IPS-18a (cell line): ENCODE results near the gene LYZL6.

Experiments
- H3K27ac ChIP-seq: one replicate; pipeline ENCODE4 v1.5.1; 2013; ENCODE audit warnings: low read length
- H3K27me3 ChIP-seq: one replicate; pipeline ENCODE4 v1.6.1; 2013; ENCODE audit warnings: mild to moderate bottlenecking, low read length; ENCODE audit not compliant: control insufficient read depth, insufficient read depth
- H3K36me3 ChIP-seq: one replicate; pipeline ENCODE4 v1.6.1; 2013; ENCODE audit warnings: low read depth, low read length; ENCODE audit not compliant: control insufficient read depth
- H3K4me1 ChIP-seq: one replicate; pipeline ENCODE4 v1.6.1; 2013; ENCODE audit warnings: low read depth, low read length; ENCODE audit not compliant: control insufficient read depth
- H3K4me3 ChIP-seq: one replicate; pipeline ENCODE4 v1.5.1; 2013; ENCODE audit warnings: low read length
- H3K9ac ChIP-seq: one replicate; pipeline ENCODE4 v1.6.1; 2013; ENCODE audit warnings: mild to moderate bottlenecking, low read length, moderate library complexity
- H3K9me3 ChIP-seq: one replicate; pipeline ENCODE4 v1.6.1; 2013; ENCODE audit warnings: low read depth, low read length; ENCODE audit not compliant: control insufficient read depth

LYZL6 gene

GRCh38 chr17:35943537-35943936, at the start of gene LYZL6:
TSS of gene LYZL6 (minus strand) at chr17:35943713. CDS start at chr17:35939356, 4,357 bp downstream.
- Histone ChIP-seq H3K9ac (no peak within 1 kb of the TSS), H3K27me3 (no peaks in the 10 kb centered on the region), H3K9me3 (no peaks in the 10 kb centered on the region), H3K4me3 (no peak within 1 kb of the TSS), H3K4me1 (no peaks in the 10 kb centered on the region), H3K36me3 (no peaks in the 10 kb centered on the region), H3K27ac (no peak within 1 kb of the TSS)

GRCh38 chr17:35991075-35991474, 47.6 kb upstream of the LYZL6 start:
- H3K9me3 ChIP-seq: no peaks in the 10 kb centered on the region
- H3K27ac ChIP-seq: no peak overlapping the region
- no peaks in the 10 kb centered on the region for H3K27me3 ChIP-seq

GRCh38 chr17:35988164-35988563, 44.7 kb upstream of the LYZL6 start:
- H3K27me3 ChIP-seq: no peaks in the 10 kb centered on the region

More at GRCh38 chr17:35991075-35991474, 47.6 kb upstream of the LYZL6 start:
- H3K9ac ChIP-seq: no peak overlapping the region
- H3K4me3 ChIP-seq: no peak overlapping the region
- H3K36me3 ChIP-seq: no peaks in the 10 kb centered on the region
- no peaks in the 10 kb centered on the region for H3K4me1 ChIP-seq

GRCh38 chr17:35986643-35987042, 43.1 kb upstream of the LYZL6 start, which contains the start of gene CCL14:
TSS of gene CCL14 (minus strand) at chr17:35986729. CDS start at chr17:35986649, 80 bp downstream.
- Histone ChIP-seq H3K9me3 (no peaks in the 10 kb centered on the region), H3K27ac (no peak within 1 kb of the TSS), H3K9ac (no peak within 1 kb of the TSS), H3K27me3 (no peaks in the 10 kb centered on the region), H3K4me1 (no peaks in the 10 kb centered on the region), H3K4me3 (no peak within 1 kb of the TSS), H3K36me3 (no peaks in the 10 kb centered on the region)

More at GRCh38 chr17:35988164-35988563, 44.7 kb upstream of the LYZL6 start:
- no peak overlapping the region for H3K9ac ChIP-seq
- H3K4me1 ChIP-seq: no peaks in the 10 kb centered on the region
- H3K9me3 ChIP-seq: no peaks in the 10 kb centered on the region
- H3K36me3 ChIP-seq: no peaks in the 10 kb centered on the region
- no peak overlapping the region for H3K4me3 ChIP-seq
- no peak overlapping the region for H3K27ac ChIP-seq

- Histone ChIP-seq H3K4me1 (no peaks in the 10 kb centered on the region), H3K9me3 (no peaks in the 10 kb centered on the region), H3K27me3 (no peaks in the 10 kb centered on the region), H3K4me3 (no peak overlapping the region), H3K27ac (no peak overlapping the region), H3K36me3 (no peaks in the 10 kb centered on the region), H3K9ac (no peak overlapping the region)
These were observed 40.6 kb upstream of the LYZL6 start for GRCh38 chr17:35984140-35984539.

GRCh38 chr17:35982409-35983191, 39.1 kb upstream of the LYZL6 start:
- Histone ChIP-seq H3K4me1 (no peaks in the 10 kb centered on the region), H3K27me3 (no peaks in the 10 kb centered on the region)

GRCh38 chr17:35981908-35982330, 38.4 kb upstream of the LYZL6 start:
- H3K9me3 ChIP-seq: no peaks in the 10 kb centered on the region
- no peak overlapping the region for H3K4me3 ChIP-seq
- no peaks in the 10 kb centered on the region for H3K36me3 ChIP-seq
- no peaks in the 10 kb centered on the region for H3K4me1 ChIP-seq
- H3K9ac ChIP-seq: no peak overlapping the region
- no peak overlapping the region for H3K27ac ChIP-seq
- no peaks in the 10 kb centered on the region for H3K27me3 ChIP-seq

More at GRCh38 chr17:35982409-35983191, 39.1 kb upstream of the LYZL6 start:
- no peak overlapping the region for H3K4me3 ChIP-seq
- H3K9ac ChIP-seq: no peak overlapping the region
- H3K36me3 ChIP-seq: no peaks in the 10 kb centered on the region
- no peak overlapping the region for H3K27ac ChIP-seq
- H3K9me3 ChIP-seq: no peaks in the 10 kb centered on the region

- H3K4me1 ChIP-seq: no peaks in the 10 kb centered on the region
- H3K36me3 ChIP-seq: no peaks in the 10 kb centered on the region
- no peaks in the 10 kb centered on the region for H3K27me3 ChIP-seq
- no peak within 1 kb of the TSS for H3K4me3 ChIP-seq
- no peak within 1 kb of the TSS for H3K9ac ChIP-seq
- H3K9me3 ChIP-seq: no peaks in the 10 kb centered on the region
- no peak within 1 kb of the TSS for H3K27ac ChIP-seq
These were observed 37.7 kb upstream of the LYZL6 start, which contains the start of gene CCL16 for GRCh38 chr17:35981246-35981645. TSS of gene CCL16 (minus strand) at chr17:35981497. CDS start at chr17:35981420, 77 bp downstream.

GRCh38 chr17:35978346-35978745, 34.8 kb upstream of the LYZL6 start:
- Histone ChIP-seq H3K36me3 (no peaks in the 10 kb centered on the region), H3K27ac (no peak overlapping the region), H3K9ac (no peak overlapping the region), H3K27me3 (no peaks in the 10 kb centered on the region), H3K4me3 (no peak overlapping the region), H3K4me1 (no peaks in the 10 kb centered on the region), H3K9me3 (no peaks in the 10 kb centered on the region)

- H3K9ac ChIP-seq: no peak overlapping the region
- H3K36me3 ChIP-seq: no peaks in the 10 kb centered on the region
- no peak overlapping the region for H3K4me3 ChIP-seq
- H3K27me3 ChIP-seq: no peaks in the 10 kb centered on the region
- H3K27ac ChIP-seq: no peak overlapping the region
- no peaks in the 10 kb centered on the region for H3K9me3 ChIP-seq
- no peaks in the 10 kb centered on the region for H3K4me1 ChIP-seq
These were observed 34.0 kb upstream of the LYZL6 start for GRCh38 chr17:35977509-35977908.

GRCh38 chr17:35973333-35974260, 30.1 kb upstream of the LYZL6 start:
- H3K9ac ChIP-seq: no peak overlapping the region
- peaks cover 3% of the 10 kb centered on the region for H3K4me1 ChIP-seq
- no peak overlapping the region for H3K27ac ChIP-seq
- no peaks in the 10 kb centered on the region for H3K36me3 ChIP-seq
- H3K4me3 ChIP-seq: no peak overlapping the region
- no peaks in the 10 kb centered on the region for H3K27me3 ChIP-seq
- H3K9me3 ChIP-seq: no peaks in the 10 kb centered on the region
